Measurements from ENCODE around the gene CYB561D1.
A peak's percentile ranks its signal among the peaks of the same experiment; 100 is the strongest.

Gene CYB561D1

DNA sequence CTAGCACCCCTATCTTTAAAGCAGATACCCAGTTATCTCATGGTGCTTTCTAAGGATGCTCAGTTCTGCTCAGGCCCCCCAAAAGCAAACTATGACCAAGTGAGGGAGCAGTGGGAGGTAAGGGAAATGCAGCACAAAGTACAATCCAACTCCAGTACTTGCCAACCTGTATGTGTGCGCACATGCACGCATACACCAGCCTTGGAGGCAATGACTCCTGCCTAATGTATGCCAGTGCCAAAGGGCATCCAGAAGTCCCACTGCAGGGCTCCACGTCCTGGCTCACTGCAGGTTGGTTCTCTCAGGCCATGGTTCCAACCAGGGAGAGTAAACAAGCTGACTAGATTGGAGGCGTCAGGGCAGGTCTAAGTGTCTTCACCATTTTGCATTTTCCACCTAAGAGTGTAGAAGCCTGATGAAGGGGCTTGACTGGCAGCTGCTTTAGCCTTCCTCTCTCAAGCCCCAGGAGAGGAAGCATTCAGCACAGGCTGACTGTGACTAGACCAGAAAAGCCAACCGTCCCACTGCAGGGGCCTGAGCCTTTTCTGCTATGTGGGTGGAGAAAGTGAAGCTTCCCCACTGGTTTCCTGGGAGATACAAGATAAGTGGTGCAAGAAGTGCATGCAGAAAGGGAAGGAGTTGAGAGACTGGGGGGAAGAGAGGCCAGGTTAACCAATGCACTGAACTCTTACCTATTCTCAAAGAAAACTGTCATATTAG, 7.9 kb downstream of the CYB561D1 start:
- no peak for DNase-seq

DNA sequence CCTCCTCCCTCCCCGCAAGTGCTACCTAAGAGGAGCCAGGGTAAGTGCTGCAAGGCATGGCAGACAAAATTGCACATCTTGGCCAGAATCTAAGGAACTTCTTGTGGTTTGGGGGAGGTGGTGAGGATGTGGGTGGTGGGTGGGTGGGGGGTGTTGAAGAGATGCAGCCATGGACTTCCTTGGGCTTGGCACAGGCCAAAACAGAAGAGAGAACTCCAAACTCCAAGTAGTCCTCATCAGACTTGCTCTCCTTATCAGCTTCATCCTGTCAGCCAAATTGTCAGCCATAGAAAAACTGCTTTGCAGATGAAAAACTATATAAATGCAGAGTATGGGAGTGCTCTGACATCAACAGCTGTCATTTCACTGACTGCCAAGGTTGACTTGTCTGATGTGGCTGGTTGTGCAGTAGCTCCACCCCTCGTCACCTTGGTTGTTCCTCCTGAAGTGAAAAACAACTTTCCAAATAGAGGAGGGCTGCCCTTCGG, 8.5 kb downstream of the CYB561D1 start:
- DNase-seq = no peak

GRCh38 chr1:109503935-109504334, 10.0 kb downstream of the CYB561D1 start:
- DNase-seq = no peak

GRCh38 chr1:109504974-109505373, 11.1 kb downstream of the CYB561D1 start:
- DNase-seq = no peak

- DNase-seq = no peak
Observed at GRCh38 chr1:109508001-109508872, 14.3 kb downstream of the CYB561D1 start.

GRCh38 chr1:109508873-109509175, 14.9 kb downstream of the CYB561D1 start:
- DNase-seq = no peak

DNA sequence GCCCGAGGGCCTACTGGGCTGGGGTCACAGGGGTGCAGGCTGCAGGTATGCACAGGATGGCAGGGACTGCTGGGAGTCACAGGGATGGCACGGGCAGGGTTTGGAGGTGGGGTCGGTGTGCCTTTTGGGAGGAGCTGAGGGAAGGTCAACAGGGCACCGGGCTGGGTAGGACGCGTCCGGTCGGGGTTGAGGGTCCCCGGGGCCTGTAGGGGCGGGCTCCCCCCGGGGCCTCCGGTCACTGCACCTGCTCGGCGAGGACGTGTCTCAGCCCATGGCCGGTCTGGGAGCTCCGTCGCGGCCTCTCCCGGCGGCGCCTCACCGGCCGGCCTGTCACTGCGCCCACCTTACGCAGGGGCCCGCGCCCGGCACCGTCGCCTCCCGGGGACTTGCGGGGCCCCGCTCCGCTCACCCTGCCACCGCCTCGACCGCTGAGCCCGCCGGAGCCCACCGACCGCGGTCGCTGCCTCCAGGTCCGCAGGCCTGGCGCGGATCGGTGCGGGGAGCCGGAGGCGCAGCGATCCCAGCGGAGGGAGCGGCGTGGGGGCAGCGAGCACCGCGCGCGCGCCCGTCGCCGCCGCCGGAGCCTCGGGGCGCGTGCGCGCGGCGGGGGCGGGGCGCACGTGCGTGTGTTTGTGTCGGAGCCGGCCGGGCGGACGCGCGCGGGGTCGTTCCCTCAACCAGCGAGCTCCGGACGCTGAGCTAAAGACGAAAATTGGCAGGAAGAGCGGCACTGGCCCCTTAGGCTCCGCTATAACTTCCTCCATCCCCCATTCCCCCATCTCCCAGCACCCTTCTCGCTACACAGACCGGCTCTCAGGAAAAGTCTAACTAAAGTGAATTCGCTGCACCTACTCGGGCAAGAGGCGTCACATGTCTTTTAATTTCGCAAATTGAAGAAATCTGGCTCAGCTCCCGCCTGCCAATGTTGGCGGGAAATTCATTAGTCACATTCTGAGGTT, 15.6 kb downstream of the CYB561D1 start, which contains the start of gene AMIGO1:
AMIGO1 (minus strand) TSS at position 552 of the 959 bp plus-strand sequence. CDS start 815 bp downstream, outside the sequence.
- peak in 3 of 14 donors; percentile 30 to 51 (median 48) for DNase-seq

- no peak for DNase-seq
Observed at GRCh38 chr1:109513110-109513710, 19.3 kb downstream of the CYB561D1 start.

DNA sequence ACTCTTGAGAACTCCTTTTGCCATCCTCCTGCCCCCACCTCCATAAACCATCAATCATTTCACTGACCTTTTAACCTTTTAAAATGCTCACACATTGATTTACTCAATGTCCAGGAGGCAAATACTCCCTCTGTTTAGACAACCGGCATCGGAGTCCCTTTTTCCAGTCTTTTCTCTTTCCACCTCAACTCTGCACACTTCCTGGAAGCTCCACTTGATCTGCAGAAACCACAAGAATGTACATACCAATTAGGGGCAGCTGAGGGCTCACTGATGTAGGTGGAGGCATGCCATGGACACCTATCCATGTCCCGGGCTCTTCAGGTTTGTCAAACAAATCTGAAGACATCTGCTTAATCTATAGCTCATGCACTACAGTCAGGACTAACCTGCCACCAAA, 21.0 kb downstream of the CYB561D1 start:
- no peak for DNase-seq

DNA sequence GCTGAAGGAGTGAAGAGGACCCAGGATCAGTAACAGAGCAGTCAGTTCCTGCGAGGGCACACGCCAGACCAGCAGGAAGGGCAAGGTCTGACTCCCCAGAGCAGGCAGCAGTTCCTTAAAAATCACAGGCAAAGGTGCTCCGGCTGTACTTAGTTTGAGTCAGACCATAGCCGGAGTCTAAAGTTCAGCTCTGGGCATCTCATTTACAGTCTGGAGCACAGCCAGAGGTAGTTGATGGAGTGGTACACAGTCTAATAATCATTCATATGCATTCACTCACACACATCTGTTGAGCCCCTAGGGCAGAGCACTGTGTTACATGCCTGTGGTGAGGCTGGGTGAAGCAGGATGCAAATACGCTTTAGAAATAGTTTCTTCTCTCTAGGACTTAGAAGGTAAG, 23.0 kb downstream of the CYB561D1 start:
- no peak for DNase-seq

GRCh38 chr1:109517337-109517736, 23.4 kb downstream of the CYB561D1 start:
- no peak for DNase-seq

DNA sequence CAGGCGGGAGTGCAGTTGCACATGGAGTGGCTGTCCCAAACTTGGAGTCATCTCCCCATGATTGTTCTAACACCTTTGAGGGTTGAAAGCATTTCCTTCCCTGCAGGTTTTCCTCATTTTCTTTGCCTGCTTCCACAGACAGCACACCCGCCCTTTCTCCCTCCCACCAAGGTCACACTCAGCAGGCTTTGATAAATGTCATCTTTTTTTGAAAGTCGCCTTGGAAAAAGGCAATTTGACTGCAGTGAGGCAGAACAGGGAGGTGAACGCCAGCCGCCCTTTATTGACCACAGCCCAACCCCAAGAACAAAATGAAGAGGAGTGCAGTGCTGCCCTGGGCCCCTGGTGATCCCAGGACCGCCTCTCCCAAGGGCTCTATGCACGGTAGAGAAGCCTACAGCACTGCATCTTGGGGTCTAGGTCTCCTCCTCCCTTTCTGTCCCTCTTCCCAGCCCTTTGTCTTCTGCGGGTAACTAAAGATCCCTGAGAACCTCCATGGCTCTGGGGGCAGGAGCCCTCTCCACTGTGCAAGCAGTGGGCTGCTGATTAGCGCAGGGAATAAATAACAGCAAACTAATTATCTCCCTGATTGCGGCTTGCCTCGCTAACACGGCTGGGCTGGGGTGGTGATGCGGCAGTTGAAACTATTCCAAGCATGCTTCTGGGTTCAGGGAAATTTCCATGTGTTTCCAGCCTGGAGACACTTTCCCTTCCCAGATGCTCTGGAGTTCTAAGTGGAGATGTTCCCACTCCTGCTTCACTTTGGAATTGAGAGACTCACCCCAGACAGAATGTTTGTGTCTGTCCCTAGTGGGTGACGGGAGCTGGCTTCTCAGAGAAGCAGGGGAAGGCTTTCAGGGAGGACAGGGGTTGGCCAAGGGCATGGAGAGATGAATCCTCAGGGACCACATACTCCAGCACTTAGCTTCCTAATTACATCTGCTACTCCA, 27.4 kb downstream of the CYB561D1 start:
- DNase-seq = no peak

GRCh38 chr1:109522026-109522425, 28.1 kb downstream of the CYB561D1 start:
- DNase-seq = no peak

GRCh38 chr1:109523706-109524105, 29.8 kb downstream of the CYB561D1 start:
- DNase-seq = peak in 1 of 14 donors; percentile 75

DNA sequence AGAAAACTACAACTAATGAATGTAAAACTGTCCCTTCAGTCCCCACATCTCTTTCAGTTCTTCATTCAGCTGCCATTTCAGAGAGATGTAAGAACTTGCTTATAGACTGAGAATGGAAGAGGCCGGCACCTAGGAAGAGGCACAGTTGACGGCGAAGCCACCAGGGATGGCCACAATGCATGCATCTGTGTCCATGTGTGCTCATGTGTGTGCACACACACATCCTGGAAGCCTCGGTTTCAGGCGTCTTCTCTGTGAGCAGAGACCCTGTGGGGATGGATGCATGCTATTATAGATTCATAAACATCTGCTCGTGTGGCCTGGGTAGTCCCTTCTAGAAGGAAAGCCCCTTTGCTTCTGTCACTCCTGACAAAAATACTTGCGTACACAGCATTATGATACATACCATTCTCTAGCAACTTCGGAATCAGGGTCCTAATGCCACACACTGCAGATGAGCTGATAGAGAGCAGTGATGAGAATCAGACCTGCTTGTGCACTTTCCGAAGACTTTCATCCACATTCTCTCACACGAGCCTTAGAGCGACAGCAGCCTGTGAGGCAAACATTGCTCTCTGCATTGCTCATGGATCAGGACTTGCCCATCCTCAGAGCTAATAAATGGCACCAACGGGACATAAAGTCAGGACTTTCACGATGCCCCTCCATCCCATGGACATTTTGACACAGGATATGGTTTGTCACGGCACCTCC, 33.4 kb downstream of the CYB561D1 start:
- DNase-seq = no peak

DNA sequence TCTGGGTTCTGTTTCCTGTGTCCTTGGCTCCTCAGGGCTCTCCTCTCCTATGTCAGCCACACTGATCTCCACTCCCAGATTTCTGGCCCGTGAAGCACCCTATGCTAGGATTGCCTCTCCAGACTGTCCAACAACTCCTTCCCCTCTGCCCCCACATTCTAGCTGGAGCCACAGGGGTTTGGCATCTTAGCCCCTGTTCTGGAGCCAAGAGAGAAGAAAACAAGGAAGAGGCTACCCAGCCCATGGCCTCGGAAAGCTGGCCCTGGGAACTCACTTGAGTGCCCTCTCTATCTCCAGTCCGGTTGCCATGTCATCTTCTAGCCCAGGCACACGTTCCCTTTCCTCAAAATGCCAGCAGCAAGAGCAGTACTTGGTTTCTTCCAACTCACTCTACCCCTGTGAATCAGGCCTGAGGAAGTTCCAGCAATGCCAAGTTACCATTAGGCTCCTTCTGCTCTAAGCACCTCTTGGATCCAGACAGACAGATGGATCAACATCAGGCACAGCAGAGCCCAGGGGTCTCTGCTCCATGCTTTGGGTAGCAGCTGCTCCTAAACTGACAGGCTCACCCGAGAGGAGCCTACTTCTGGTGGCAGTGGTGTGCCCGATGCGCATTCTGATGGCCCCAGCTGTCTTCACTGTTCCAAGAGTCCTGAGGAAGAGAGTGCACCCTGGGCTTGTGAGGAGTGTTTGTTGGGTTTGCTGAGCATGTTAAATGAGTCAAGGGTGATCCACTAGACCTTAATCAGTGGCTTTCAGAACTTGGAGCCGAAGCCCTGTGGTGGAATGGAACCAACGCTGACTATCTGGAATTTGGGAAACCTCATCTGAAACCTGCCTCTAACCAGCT, 34.2 kb downstream of the CYB561D1 start:
- no peak for DNase-seq

GRCh38 chr1:109528712-109529111, 34.8 kb downstream of the CYB561D1 start:
- DNase-seq = no peak

DNA sequence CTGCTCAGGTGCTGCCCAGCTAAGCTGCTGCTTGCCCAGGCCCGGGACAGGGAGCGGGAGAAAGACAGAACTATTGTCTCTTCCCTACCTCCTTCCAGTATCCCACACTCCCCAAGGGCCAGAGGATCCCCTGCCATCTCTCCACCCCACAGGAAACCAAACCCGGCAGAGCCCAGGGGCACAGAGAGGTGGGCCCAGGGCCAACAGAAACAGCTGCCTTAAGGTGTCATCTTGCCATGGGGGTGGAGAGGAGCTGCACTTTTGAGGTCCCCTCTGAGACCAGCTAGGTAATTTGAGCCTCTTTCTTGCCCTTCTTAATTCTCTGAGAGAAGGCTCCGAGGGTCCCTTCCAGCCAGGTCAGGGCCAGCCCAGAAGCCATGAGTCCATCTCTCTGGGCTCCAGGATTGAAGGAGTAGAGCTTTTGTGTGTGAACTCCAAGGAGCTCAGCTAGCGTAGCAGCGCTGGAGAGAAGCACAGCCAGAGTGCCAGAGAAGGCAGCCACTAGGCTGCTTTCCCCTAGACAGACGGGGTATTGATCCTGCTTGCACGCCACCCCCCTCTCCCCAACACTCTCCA, 36.1 kb downstream of the CYB561D1 start:
- DNase-seq = peak in 1 of 14 donors; percentile 73
